Fibroblast of villous mesenchyme (primary cell): ENCODE results near the gene SHISAL1. TPM values are rescaled to one million over a fixed set of nuclear protein-coding genes. Genes with fewer than 3 reads are reported as not detected.

Experiments
- DNase-seq: peaks from one replicate; pipeline ENCODE4 v3.0.0-alpha.2; 2010; ENCODE audit warnings: low read depth
- H3K4me3 ChIP-seq: 2 replicates; pipeline ENCODE4 v1.5.1; 2011; ENCODE audit warnings: low read depth, mild to moderate bottlenecking, low read length
- CTCF ChIP-seq: IDR thresholded peaks from 2 replicates; pipeline ENCODE4 v1.5.1; 2012; ENCODE audit warnings: low read depth, mild to moderate bottlenecking, low read length; ENCODE audit not compliant: insufficient read depth
- total RNA-seq: library from RNA; depleted of rRNA; stranded (reverse); fragments of >200 nt; gene quantifications from 2 replicates; pipeline ENCODE4 v1.2.3, GENCODE V29; 2012

The SHISAL1 gene
- total RNA-seq, 1 donor = 3.0 TPM

GRCh38 chr22:44214764-44215163 is 98.0 kb downstream of the SHISAL1 start:
- DNase-seq = no peak
- TF ChIP-seq CTCF = no peak
- no peak overlapping the region for H3K4me3 ChIP-seq

- no peak overlapping the region for H3K4me3 ChIP-seq
- no peak for DNase-seq
- TF ChIP-seq CTCF = no peak
Observed at GRCh38 chr22:44214187-44214586, 98.6 kb downstream of the SHISAL1 start.

- no peak overlapping the region for H3K4me3 ChIP-seq
- DNase-seq = no peak
- no peak for TF ChIP-seq CTCF
Observed at GRCh38 chr22:44213489-44214043, 99.2 kb downstream of the SHISAL1 start.

- no peak for DNase-seq
- H3K4me3 ChIP-seq = no peak overlapping the region
- no peak for TF ChIP-seq CTCF
Observed at GRCh38 chr22:44212936-44213335, 99.8 kb downstream of the SHISAL1 start.

GRCh38 chr22:44211946-44212930 is 100.5 kb downstream of the SHISAL1 start:
- no peak overlapping the region for H3K4me3 ChIP-seq
- TF ChIP-seq CTCF = no peak
- DNase-seq = no peak

GRCh38 chr22:44211256-44211945 is 101.3 kb downstream of the SHISAL1 start:
- no peak for DNase-seq
- H3K4me3 ChIP-seq = no peak overlapping the region

More at GRCh38 chr22:44211256-44211945, 101.3 kb downstream of the SHISAL1 start:
- TF ChIP-seq CTCF = no peak
